Kidney epithelial cell (primary cell): ENCODE measurements around the gene CWC27. TPM values are rescaled to one million over a fixed set of nuclear protein-coding genes. Genes with fewer than 3 reads are reported as not detected.
A peak's percentile ranks its signal among the peaks of the same experiment; 100 is the strongest.

Experiments used
- DNase-seq: peaks from one replicate; pipeline ENCODE4 v3.0.0-alpha.2; 2010; ENCODE audit warnings: low read depth
- H3K27me3 ChIP-seq: 2 replicates; pipeline ENCODE4 v1.6.0; 2011; ENCODE audit warnings: low read length; ENCODE audit not compliant: control insufficient read depth, insufficient read depth
- H3K36me3 ChIP-seq: 2 replicates; pipeline ENCODE4 v1.5.1; 2011; ENCODE audit warnings: low read length; ENCODE audit not compliant: control insufficient read depth, insufficient read depth
- H3K4me3 ChIP-seq: 2 replicates; pipeline ENCODE4 v1.5.1; 2011; ENCODE audit warnings: low read depth, mild to moderate bottlenecking, control low read depth, low read length
- CTCF ChIP-seq: IDR thresholded peaks from 2 replicates; pipeline ENCODE4 v1.5.1; 2011; ENCODE audit warnings: mild to moderate bottlenecking, moderate library complexity, low read length, control low read depth, inconsistent platforms; ENCODE audit not compliant: insufficient read depth, poor library complexity, severe bottlenecking
- total RNA-seq: library from RNA; depleted of rRNA; stranded (reverse); fragments of >200 nt; gene quantifications from 2 replicates; pipeline ENCODE4 v1.2.3, GENCODE V29; 2015

The CWC27 gene
- total RNA-seq, 1 donor from 2014 or later = 23.6 TPM

- no peak for TF ChIP-seq CTCF
- no peaks in the 10 kb centered on the region for H3K36me3 ChIP-seq
- no peak for DNase-seq
- no peaks in the 10 kb centered on the region for H3K27me3 ChIP-seq
- no peak overlapping the region for H3K4me3 ChIP-seq
Measured at GRCh38 chr5:64773533-64773932, 4.8 kb downstream of the CWC27 start.

GRCh38 chr5:64775291-64775690, 6.6 kb downstream of the CWC27 start:
- no peak for DNase-seq
- no peaks in the 10 kb centered on the region for H3K36me3 ChIP-seq
- TF ChIP-seq CTCF = no peak
- H3K4me3 ChIP-seq = no peak overlapping the region
- no peaks in the 10 kb centered on the region for H3K27me3 ChIP-seq

- Histone ChIP-seq H3K36me3 (no peaks in the 10 kb centered on the region), H3K4me3 (no peak overlapping the region), H3K27me3 (no peaks in the 10 kb centered on the region)
- TF ChIP-seq CTCF = peak; percentile 69
- DNase-seq = no peak
Measured at GRCh38 chr5:64784451-64785025, 15.8 kb downstream of the CWC27 start.

GRCh38 chr5:64786372-64786771, 17.6 kb downstream of the CWC27 start:
- Histone ChIP-seq H3K27me3 (no peaks in the 10 kb centered on the region), H3K36me3 (no peaks in the 10 kb centered on the region), H3K4me3 (no peak overlapping the region)
- DNase-seq = no peak
- no peak for TF ChIP-seq CTCF

GRCh38 chr5:64788156-64788555, 19.4 kb downstream of the CWC27 start:
- no peak overlapping the region for H3K4me3 ChIP-seq
- H3K36me3 ChIP-seq = no peaks in the 10 kb centered on the region
- no peak for TF ChIP-seq CTCF
- no peaks in the 10 kb centered on the region for H3K27me3 ChIP-seq
- no peak for DNase-seq

GRCh38 chr5:64789457-64789856, 20.7 kb downstream of the CWC27 start:
- TF ChIP-seq CTCF = no peak
- no peaks in the 10 kb centered on the region for H3K36me3 ChIP-seq
- no peaks in the 10 kb centered on the region for H3K27me3 ChIP-seq
- H3K4me3 ChIP-seq = no peak overlapping the region
- DNase-seq = no peak
